ENCODE data around the gene VAV3. TPM values are rescaled to one million over a fixed set of nuclear protein-coding genes. Genes with fewer than 3 reads are reported as not detected.
A peak's percentile ranks its signal among the peaks of the same experiment; 100 is the strongest.

The VAV3 gene
- total RNA-seq, 1 donor from 2014 or later = 39.3 TPM

DNA sequence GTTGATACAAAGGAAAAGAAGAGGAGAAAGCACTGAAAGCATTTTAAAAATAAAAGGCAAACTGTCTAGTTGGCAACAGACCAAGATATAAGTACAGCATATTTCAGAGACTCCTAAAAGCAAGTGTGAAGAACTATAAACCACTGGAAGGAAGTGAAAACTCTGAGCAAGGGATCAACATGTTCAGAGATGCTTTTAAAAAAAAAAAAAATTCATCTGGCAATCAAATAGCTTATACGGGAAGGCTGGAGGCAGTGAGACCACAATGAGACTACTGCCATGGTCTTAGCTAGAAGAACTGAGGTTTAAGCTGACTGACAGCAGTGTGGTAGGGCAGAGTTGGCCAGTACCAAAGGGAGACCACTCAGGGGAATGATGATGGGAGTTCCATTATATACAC is 124.3 kb downstream of the VAV3 start:
- no peak for DNase-seq

GRCh38 chr1:107838056-107838455 is 126.9 kb downstream of the VAV3 start:
- DNase-seq = no peak

- DNase-seq = no peak
Observed at GRCh38 chr1:107835151-107835670, 129.8 kb downstream of the VAV3 start.

DNA sequence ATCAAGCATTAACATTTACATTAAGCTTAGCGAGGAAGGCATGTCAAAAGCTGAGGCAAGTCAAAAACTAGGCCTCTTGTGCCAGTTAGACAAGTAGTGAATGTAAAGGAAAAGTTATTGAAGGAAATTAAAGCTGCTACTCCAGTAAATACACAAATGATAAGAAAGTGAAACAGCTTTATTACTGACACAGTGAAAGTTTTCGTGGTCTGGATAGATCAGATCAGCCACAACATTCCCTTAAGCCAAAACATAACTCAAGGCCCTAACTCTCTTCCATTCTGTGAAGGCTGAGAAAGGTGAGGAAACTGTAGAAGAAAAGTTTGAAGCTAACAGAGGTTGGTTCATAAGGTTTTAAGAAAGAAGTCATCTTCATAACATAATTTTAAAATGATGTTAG is 131.9 kb downstream of the VAV3 start:
- DNase-seq = no peak

DNA sequence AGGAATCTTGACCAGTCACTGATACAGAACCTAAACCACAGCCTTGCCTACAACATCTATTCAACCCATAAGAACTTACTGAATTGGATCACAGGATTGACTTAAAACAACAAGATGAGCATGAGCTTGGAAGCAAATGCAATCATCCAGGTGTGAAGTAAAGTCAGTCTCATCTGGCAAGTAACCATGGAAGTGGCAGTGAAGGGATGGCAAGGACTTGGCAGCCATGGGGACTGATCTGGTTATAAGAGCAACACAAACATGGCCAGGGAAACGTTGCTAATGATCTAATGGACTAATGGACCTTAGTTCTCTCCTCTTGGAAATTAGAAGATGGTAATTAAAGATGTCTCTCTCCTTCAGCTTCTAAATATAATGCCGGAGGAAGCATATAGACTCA is 133.1 kb downstream of the VAV3 start:
- no peak for DNase-seq

DNA sequence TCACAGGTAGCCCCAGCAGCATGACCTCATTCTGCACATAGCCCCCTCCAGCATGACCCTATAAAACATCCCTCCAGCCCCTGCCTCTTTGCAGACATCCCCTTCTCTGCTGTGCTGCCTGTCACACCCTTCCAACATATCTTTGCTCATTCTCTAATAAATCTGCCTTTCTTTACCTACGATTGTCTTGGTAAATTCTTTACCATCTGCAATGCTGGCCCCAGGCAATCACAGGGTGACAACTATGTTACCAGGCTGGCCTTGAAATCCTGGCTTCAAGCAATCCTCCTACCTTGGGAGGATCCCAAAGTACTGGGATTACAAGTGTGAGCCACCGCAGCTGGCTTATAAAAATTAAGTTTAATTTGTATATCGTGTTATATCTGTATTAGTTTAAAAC is 134.5 kb downstream of the VAV3 start:
- no peak for DNase-seq

DNA sequence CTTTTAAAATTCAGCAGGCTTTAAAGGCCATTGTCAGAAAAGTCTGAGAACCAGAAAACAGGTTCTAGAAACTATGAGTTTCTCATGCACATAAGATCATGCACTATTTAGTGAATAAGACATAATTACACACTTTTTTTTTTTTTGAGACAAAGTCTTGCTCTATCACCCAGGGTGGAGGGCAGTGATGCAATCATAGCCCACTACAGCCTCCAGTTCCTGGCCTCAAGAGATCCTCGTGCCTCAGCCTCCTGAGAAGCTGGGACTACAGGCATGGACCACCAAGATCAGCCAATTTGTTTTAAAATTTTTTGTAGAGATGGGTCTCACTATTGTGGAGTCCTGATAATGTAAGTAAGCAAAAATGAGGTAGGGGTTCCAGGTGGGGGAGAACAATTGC is 134.9 kb downstream of the VAV3 start:
- no peak for DNase-seq

- no peak for DNase-seq
Observed at GRCh38 chr1:107829036-107829770, 135.8 kb downstream of the VAV3 start.

- DNase-seq = no peak
Observed at GRCh38 chr1:107824946-107825345, 140.0 kb downstream of the VAV3 start.

DNA sequence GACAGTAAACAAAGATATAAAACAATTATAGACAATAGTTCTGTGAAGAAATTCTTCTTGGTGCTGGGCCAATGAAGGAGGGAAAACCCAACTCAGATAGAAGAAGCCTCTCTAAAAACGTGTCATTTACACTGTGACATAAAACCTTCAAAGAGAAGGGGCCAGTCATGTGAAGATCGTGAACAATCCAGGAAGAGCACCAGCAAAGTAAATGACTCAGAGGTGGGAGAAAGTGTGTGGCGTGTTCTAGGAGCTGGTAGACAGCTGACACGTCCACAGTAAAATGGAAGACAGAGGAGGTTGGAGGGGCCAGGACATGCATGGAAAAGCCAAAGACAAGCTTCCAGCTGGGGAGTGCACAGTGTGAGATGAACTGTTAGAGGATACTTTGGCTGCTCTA is 143.6 kb downstream of the VAV3 start:
- no peak for DNase-seq

- DNase-seq = no peak
Observed at GRCh38 chr1:107820801-107821200, 144.2 kb downstream of the VAV3 start.

- DNase-seq = peak; percentile 40
Observed at GRCh38 chr1:107817935-107818334, 147.0 kb downstream of the VAV3 start.

DNA sequence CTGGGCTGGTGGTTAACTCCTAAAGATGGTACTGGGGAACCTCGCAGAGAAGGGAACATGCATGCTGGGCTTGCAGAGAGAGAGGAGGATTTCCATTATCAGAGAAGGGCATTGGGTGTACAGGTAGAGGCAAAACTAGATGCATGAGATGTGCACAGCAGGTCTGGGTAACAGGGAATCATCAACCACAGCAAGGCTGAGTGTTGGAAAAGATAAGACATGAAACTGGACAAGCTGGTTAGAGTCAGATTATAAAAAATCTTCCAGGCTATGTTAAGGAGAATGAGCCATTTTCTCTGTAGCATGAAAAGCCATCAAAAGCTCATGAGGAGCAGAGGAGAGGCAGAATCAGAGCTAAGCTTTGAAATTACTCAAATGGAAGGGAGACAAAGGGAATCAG is 147.8 kb downstream of the VAV3 start:
- DNase-seq = no peak

- DNase-seq = no peak
Observed at GRCh38 chr1:107810291-107810951, 154.6 kb downstream of the VAV3 start.

DNA sequence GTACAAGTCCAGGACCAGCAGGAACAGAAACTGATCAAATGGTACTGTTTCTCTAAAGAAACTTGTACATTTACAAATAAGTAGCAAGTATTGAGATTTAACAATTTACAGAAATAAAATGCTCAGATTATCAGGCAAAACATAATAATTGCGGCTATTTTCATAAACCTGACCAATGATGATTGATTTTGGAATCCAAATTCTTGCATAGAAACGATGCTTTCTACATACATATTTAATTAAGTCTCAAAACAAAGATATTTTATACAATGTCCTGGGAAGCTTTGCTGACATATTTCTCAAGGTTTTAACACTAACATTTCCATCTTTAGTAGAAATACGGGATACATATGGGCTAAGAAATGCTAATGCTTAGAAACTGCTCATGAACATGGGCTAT is 157.1 kb downstream of the VAV3 start:
- DNase-seq = no peak

DNA sequence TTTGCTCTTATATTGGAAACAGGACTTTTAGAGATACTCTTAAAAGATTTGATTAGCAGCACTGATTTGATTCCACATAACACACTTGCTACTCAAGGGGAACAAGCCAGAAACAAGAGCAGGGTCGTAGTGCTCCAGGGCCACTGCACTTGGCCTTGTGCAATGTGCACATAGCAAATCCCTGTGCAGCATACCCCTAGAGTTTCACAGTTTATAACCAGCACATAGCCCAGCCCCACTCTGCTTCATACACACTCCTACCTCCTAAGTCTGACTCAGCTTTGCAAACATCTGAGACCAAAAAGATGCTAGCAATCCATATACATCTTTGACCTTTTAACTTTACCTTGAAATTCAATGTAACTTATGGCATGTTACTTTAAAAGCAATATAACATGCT is 157.6 kb downstream of the VAV3 start:
- no peak for DNase-seq

- no peak for DNase-seq
Observed at GRCh38 chr1:107806902-107807301, 158.1 kb downstream of the VAV3 start.

GRCh38 chr1:107804741-107805140 is 160.2 kb downstream of the VAV3 start:
- no peak for DNase-seq

- DNase-seq = no peak
Observed at GRCh38 chr1:107804134-107804533, 160.8 kb downstream of the VAV3 start.

DNA sequence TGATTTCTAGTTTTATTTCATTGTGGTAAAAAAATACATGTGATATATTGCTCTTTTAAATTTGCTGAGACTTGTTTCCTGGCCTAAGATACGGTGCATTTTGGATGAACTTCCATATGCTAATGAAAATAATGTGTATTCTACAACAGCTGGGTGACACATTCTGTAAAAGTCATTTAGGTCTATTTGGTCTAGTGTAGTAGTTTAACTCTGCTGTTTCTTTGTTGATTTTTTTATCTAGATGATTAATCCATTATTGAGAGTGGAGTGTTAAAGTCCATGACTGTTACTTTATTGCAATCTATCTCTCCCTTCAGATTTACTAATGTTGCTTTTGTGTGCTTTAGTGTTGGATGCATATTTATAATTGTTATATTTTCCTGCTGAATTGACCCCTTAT is 161.4 kb downstream of the VAV3 start:
- DNase-seq = peak; percentile 75

- DNase-seq = no peak
Observed at GRCh38 chr1:107802654-107803053, 162.3 kb downstream of the VAV3 start.

GRCh38 chr1:107795994-107796393 is 169.0 kb downstream of the VAV3 start:
- DNase-seq = no peak

DNA sequence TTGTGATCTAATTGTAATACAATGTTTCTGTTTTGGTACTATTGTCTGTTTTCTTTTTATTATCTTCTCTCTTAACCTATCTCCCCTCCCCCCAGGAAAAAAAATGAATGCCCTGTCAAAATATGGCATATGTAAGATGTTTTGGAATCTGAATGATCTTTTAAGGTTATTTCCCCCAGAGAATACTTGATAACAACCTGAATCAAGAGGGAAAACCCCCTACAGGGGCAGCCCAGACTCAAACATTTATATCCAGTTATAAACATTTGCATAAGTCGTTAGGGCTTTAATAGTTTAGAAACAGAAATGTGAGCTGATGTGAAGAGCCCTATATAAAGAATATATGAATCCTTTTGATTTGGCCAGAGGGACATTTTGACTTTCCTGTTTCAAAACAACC is 169.5 kb downstream of the VAV3 start:
- DNase-seq = no peak

- DNase-seq = no peak
Observed at GRCh38 chr1:107794571-107794970, 170.4 kb downstream of the VAV3 start.

Data from skin of body (tissue), 2 donors.